UCSD-AML1 (cell line): Measurements from ENCODE around the gene UGGT2.

ENCODE experiments used
- DNase-seq: peaks from one replicate; lab custom pipeline; 2025; ENCODE audit not compliant: unreplicated experiment; lab: John Stamatoyannopoulos, UW

Gene UGGT2, protein sequence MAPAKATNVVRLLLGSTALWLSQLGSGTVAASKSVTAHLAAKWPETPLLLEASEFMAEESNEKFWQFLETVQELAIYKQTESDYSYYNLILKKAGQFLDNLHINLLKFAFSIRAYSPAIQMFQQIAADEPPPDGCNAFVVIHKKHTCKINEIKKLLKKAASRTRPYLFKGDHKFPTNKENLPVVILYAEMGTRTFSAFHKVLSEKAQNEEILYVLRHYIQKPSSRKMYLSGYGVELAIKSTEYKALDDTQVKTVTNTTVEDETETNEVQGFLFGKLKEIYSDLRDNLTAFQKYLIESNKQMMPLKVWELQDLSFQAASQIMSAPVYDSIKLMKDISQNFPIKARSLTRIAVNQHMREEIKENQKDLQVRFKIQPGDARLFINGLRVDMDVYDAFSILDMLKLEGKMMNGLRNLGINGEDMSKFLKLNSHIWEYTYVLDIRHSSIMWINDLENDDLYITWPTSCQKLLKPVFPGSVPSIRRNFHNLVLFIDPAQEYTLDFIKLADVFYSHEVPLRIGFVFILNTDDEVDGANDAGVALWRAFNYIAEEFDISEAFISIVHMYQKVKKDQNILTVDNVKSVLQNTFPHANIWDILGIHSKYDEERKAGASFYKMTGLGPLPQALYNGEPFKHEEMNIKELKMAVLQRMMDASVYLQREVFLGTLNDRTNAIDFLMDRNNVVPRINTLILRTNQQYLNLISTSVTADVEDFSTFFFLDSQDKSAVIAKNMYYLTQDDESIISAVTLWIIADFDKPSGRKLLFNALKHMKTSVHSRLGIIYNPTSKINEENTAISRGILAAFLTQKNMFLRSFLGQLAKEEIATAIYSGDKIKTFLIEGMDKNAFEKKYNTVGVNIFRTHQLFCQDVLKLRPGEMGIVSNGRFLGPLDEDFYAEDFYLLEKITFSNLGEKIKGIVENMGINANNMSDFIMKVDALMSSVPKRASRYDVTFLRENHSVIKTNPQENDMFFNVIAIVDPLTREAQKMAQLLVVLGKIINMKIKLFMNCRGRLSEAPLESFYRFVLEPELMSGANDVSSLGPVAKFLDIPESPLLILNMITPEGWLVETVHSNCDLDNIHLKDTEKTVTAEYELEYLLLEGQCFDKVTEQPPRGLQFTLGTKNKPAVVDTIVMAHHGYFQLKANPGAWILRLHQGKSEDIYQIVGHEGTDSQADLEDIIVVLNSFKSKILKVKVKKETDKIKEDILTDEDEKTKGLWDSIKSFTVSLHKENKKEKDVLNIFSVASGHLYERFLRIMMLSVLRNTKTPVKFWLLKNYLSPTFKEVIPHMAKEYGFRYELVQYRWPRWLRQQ (N-terminal part only)

DNA sequence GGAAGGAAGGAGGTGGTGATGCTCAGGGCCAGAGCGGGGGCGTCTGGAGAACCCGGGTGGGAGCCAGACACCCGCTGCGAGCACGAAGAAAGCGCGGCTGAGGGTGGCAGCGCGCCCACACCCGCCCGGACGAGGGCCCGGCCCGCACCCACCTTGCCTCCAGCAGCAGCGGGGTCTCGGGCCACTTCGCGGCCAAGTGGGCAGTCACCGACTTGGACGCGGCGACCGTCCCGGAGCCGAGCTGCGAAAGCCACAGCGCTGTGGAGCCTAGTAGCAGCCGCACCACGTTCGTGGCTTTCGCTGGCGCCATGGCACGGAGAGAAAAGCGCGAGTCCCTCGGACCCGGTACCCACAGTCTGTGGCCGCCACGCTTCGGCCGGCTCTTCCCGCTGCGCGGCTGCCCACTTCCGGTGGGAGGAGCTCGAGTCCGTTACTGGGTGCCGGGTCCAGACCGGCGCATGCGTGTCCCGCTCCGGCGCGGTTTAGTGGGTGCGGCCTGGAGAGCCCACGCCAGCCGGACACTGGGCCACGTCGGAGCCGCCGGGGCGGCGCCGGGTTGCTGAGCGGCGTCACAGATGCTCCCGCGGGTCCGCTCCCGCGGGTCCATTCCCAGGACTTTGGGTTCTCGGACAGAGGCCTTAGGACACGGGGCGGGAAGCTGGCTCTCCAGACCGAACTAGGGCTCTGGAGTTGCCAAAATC is at the start of gene UGGT2:
TSS of gene UGGT2 (minus strand) at position 399 of the 701 bp plus-strand sequence. CDS start at position 310, 89 bp downstream.
- DNase-seq = no peak

DNA sequence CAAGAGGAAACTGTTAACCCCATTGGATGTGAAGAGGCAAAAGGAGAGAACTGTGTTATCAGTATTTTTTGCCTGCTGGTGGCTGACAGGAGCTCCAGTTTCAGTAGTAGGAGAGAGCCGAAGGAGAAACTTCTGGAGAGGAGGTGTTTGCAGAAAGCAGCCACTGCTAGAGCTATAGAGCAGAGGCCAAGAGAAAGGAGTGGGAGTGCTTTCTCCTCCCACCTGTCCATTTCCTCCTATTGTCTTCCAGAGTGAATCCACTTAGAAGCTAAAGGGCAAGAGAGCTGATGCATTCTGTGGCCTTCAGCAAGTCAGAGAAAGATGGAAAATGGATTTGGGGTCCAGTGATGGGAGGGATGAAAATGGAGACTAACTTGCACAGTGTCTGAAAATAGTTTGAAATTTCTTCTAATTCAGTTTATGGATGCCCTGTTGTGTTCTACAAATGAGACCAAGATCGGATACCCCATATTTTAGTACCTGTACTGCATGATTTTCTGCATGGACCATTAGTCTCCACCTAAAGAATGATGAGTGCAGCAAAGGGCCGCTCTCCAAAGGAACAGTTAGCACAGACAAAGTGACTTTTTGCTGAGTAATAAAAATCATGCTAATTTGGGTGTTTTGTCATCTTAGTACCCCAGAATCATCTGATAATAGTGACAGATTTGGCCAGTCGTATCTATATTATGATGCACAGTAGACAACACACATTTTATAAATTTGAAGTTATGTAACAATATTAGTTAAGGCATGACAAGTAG is 47.4 kb upstream of the UGGT2 start:
- no peak for DNase-seq

DNA sequence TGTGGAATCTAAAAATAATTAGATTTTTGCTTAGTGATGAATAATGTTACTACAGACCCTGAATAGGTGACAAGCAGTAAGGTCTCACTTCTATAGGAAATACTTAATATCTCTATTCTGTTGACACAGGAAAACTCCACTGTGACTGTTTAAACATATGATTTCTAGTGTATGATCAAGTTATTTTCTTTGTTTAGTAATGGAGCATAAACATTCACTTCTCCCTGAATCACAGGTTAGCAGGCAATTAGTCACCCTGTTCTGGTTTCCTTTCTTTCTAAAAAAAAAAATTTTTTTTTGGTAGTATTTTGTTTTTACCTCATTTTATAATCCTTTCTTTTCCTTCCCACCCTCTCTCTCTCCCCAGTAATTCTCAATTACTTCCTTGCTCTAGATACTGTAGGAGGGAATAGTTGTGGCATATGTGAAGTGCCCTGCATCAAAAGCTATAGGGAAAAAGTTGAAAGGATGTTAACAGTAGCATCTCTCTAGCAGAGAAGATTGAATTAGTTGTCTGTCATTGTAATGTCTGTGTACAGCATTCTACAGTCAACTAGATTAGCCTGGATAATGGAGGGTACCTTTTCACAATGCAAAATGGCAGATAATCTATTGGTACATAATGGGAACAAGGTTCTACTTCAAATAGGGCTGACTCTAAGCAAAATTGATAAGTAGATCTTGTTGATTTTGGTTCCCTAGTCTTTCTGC is 40.2 kb upstream of the UGGT2 start:
- DNase-seq = no peak

DNA sequence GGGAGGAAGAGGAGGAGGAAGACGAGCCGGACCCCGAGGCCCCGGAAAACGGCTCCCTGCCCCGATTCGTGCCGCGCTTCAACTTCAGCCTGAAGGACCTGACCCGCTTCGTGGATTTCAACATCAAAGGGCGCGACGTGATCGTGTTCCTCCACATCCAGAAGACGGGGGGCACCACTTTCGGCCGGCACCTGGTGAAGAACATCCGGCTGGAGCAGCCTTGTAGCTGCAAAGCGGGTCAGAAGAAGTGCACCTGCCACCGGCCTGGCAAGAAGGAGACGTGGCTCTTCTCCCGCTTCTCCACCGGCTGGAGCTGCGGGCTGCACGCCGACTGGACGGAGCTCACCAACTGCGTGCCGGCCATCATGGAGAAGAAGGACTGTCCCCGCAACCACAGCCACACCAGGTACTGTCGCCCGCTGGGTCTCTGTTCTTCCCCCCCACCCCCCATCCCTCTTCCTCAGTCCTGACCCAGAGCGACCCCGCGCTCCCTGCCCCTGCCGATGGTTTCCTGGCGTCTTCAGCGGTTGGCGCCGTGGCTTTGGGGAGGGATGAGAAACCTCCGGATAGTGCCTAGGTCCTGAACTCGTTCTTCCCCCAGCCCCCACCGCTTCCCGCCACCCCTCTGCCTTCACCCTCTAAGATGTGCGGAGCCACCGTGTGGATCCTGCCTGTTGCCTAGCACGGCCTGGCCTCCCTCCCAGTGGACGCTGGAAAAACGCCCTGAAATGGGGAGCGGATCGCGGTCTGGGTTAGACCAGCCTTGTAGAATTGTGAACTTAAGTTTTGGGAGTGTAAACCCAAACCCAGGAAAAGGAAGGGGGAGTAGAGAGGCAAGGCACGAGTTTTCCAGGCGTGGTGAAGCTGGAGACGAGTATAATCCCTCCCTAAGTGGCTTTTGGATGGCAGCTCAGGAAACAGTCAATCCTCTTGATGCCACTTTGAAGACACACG is 38.2 kb upstream of the UGGT2 start:
- no peak for DNase-seq

DNA sequence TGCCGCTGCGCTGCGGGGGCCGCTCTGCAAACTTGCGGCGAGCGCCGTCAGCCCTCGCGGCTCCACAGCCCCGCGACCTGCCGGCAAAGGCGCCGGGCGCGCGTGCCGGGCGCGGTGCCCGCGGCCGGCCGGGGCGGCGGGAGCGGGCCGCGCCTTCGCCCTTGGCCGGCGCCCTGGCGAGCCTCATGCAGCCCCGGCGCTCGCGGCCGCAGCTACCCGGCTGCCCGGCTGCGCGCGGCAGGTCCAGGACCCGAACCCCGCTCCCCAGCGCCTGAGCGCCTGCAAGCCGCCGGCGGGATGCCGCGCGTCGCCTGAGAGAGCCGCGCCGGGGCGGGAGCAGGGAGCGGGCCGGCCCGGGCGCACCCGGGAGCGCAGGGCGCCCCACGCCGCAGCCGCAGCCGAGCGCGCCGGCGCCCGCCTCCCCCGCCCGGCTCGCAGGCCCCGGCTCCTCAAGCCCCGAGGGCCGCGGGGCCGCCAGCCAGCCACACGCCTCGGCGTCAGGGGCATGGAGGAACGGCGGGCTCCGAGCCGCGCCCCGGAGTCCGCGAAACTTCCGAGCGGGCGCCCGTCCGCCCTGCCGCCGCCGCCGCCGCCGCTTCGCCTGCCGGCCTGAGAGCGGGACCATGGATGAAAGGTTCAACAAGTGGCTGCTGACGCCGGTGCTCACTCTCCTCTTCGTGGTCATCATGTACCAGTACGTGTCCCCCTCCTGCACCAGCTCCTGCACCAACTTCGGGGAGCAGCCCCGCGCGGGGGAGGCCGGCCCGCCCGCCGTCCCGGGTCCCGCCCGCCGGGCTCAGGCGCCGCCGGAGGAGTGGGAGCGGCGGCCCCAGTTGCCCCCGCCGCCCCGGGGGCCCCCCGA is 37.3 kb upstream of the UGGT2 start:
- no peak for DNase-seq

DNA sequence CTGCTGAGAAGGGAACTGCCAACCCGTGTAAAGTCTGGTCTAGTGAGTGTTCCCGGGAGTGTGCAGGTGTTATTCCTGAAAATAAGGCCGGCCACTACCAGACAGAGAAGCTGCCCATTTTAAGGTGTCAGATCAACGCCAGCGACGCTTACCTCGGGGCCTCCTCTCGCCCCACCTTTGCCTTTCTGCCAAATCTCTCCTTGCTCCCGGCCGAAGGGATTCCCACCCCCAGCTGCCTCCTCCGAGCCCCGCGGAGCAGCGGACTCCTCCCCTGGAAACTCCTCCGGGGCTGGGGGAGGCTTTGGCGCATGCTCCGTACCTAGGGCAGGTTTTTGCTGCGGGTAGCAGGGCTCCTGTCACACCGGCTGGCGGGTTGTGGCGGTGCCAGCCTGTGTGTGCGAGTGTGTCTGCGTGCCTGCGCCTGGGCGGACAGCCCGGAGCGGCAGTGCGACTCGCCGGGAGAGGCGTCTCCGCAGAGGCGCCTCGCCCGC is 36.6 kb upstream of the UGGT2 start, which contains the start of gene HS6ST3:
TSS of gene HS6ST3 (plus strand) at position 359 of the 491 bp plus-strand sequence.
- no peak for DNase-seq

DNA sequence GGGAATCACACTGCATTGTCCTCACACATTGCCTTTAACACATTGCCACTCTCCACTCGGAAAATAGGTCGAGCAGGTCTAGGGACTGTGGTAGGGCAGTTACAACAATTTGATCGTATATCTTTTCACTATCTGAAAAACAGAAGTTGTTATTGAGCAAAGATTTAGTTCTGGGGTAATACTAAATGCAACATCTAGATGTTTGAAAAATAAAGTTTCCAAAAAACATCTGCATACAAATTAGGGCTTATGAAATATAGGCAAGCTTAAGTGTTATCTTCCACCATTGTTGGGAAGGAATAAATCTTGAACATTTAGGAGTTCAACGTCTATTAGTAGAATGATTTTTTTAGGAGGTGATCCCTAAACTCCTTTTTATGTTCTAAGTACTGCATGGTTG is 35.9 kb upstream of the UGGT2 start:
- no peak for DNase-seq

DNA sequence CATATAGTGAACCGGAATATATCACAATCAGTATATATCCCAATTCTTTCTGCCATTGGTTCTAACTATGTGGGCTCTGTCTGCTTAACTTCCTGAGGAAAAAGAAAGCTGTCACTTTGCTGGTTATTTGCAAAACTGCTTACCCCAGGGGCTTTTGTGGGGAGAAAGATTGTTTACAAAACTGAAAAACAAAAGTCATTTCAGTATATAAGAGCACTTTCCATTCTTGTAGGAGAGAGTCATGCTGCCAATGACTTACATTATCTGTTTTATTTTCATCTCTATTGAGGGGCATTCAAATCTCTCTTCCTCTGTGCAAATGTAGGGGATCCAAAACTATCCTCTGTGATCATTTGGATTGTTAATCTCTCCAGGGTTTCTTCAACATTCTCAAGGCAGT is 33.5 kb upstream of the UGGT2 start:
- DNase-seq = no peak

DNA sequence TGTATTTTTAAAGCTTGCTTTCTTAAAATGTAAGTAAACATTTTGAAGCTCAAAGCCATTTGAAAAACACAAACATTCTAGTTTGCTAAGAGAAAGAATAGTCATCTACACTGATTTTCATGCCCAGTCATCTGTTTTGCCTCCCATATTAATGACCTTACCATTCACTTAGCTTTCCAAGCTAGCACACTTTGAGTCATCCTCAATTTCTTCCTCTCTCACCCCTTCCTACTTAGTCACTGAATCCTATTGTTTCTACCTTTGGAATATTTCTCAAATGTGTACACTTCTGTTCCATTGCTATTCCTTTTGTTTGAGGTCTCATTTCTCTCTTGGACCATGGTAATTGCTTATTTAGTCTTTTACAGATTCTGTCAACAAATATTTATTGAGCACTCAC is 29.4 kb upstream of the UGGT2 start:
- DNase-seq = no peak

DNA sequence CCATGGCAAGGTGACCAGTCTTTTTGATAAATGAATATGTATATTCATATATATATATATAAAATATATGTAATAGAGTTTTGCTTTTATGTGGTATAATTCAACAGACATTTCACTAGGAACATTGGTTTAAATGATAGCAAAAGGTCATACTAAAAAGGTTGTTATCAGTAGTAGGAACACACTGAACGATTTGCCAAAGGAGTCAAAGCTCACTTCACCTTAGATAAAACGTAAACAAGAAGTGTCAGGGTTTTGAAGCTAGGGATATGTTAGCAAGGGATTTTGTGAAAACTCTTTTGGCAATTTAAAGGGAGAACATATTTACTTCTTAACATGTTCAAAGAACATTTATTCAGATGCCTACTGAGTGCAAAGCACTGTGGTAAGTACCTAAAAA is 28.7 kb upstream of the UGGT2 start:
- no peak for DNase-seq

DNA sequence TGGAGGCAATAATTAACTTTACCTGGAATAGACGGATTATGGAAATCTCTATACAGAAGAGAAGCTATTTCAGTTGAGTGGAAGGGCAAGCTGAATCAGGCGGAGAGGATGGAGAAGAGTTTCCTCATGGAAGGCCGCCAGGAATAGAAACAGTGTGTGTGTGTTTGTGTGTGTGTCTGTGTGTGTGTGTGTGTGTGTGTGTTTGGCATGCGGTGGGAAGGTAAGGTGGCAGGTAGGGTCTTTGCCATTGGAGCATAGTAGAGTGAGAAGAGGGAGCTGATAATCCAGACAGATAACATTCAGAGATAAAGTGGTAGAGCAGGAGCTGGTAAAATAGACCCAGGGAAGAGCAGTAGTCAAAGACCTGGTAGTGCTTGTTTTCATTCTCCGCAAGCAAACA is 27.5 kb upstream of the UGGT2 start:
- no peak for DNase-seq

DNA sequence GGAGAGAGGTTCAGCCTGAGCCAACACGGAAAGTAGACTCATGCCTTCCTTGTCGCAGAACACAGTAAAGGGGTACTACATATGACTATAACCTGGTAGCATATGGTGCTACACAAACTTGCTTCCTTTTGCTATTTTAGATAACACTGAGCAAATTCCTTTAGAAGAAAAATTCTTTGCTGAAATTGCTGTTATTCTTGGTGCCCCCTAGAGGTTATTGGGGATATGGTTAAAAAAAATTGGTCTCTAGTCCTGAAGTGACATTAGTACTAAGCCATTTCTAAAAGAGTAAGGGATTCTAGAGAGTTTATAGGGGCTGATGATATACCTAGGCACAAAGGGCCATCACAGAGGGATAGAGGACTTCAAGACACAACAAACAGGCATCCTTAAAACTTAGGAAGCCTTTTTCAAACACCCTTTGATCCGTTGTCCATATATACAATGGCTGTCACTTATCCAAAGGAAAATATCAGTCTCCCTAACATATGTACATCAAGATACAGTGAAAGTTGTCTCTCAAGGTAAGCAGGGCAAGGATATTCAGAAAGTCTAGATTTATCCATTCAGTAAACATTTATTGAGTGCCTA is 22.8 kb upstream of the UGGT2 start:
- DNase-seq = no peak

DNA sequence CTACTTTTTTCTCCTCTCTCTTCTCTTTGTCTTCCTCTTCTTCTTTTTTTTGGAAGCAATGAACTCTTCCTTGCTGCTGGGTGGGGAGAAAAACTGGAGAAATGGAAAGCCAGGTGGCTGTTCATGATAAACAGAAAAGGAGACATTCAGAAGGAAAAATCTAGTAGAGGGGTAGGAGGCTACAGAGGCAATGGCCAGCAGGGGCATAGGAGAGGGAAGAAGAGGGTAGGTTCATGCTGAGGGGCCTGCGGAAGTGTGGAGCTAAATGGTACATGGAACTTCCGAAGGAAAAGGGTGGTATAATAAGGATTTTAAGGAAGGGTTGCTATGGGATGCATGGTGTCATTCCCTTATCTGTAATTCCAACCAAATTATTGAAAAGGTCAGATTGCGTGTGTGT is 19.2 kb upstream of the UGGT2 start:
- no peak for DNase-seq

DNA sequence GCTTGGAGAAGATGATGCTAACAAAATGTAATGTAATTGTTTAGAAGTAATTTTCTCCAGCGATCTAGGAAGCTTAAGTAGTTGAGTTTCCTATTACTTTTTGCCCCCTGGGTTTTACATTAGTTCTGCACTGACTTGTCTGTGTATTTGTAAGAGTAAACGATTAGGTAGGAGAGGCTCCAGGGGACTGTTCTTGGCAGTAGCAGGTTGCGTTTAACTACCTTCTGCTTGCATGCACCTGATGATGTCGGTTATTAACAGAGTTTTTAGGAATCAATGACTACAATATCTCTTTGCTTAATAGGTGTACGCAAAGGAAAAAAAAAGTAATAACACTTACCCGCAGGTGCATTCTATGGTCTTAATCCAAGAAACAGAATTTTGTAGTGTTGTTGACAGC is 18.3 kb upstream of the UGGT2 start:
- no peak for DNase-seq

DNA sequence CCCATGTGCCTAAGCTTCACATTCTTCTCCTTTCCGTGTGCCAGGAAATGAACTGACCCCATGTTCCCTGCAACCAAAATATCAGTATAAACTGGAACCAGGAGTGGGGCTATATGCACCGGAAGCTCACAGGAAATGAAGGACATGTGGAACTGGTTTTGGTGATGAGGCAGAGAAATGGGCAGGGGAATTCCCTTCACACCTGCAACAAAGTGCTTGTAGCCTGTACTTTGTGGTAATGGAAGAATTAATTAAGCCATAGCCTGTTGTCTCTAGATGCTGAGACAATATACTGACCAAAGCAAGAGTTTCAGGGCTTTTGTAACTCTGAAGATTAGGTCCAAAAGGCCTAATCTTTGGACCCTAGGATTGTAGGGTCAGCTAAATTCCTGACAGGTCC is 15.5 kb upstream of the UGGT2 start:
- no peak for DNase-seq

DNA sequence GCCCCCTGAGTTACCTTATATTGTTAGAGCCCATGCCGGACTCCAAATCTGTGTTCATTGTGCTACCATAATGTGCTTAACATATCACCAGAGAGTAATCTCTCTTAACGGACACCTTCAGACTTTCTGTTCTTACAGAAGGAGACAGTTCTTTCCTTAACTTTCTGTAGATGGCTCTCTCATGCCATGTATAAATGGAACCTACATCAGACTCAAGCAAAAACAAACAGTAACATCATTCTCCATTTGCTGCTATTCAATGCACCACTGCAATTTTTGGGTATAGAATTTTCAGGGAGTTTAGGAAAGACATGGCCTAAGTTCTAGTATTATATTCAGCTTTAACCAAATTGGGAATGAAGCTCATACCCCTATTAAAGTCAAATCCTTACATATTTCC is 12.6 kb upstream of the UGGT2 start:
- no peak for DNase-seq

DNA sequence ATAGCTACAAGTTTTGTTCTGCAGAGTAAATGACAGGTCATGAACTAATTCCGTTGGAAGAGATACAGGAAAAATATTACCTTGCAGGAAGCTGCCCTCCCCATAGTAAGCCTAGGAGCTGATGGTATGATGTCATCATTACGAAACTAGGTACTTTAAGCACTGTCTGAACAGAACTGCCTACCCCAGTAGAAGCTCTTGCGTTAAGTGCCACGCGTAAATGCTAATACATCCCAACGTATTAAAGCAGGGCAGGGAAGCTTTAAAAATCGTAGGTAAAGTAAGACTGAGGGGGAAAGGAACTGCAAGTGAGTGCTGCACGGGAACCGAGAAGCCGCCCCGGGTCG is 572 bp downstream of the UGGT2 start:
- DNase-seq = no peak
